ENCODE data around the gene ADAMTSL1. TPM values are rescaled to one million over a fixed set of nuclear protein-coding genes. Genes with fewer than 3 reads are reported as not detected.

Gene ADAMTSL1
- polyA plus RNA-seq, 2 of the 4 experiments (the other 2 are of a cell fraction), result 0.03 TPM; not detected in 1

- Histone ChIP-seq H3K4me2 (no peak overlapping the region), H3K9me3 (no peaks in the 10 kb centered on the region), H3K4me1 (no peaks in the 10 kb centered on the region), H3K4me3 (no peak overlapping the region), H3K27ac (no peak overlapping the region)
- CTCF ChIA-PET, result interaction anchor here (1.5 kb wide), 1 partner anchor 7 kb away, joined by 3 read pairs; no protein-coding TSS in a partner anchor
- TF ChIP-seq JUNB (IDR thresholded peaks at IDR 0.05) (no peak), FOSB (CRISPR knock-in tag; IDR thresholded peaks at IDR 0.05) (no peak), PHF8 (IDR thresholded peaks at IDR 0.05; ENCODE audit: borderline replicate concordance, low read depth) (no peak), MAX (IDR thresholded peaks at IDR 0.05) (no peak), ZC3H11A (IDR thresholded peaks at IDR 0.05) (no peak), RFX5 (IDR thresholded peaks at IDR 0.05) (no peak), HES2 (IDR thresholded peaks at IDR 0.05) (no peak), POLR2AphosphoS2 (conservative IDR thresholded peaks at IDR 0.05; ENCODE audit: low read length) (no peak), EHMT2 (IDR thresholded peaks at IDR 0.05; ENCODE audit: low read depth) (no peak), KDM1A (IDR thresholded peaks at IDR 0.05; ENCODE audit: low read depth) (no peak), HOXA7 (CRISPR knock-in tag; IDR thresholded peaks at IDR 0.05) (no peak)
- TF ChIP-seq, protein P1, sequence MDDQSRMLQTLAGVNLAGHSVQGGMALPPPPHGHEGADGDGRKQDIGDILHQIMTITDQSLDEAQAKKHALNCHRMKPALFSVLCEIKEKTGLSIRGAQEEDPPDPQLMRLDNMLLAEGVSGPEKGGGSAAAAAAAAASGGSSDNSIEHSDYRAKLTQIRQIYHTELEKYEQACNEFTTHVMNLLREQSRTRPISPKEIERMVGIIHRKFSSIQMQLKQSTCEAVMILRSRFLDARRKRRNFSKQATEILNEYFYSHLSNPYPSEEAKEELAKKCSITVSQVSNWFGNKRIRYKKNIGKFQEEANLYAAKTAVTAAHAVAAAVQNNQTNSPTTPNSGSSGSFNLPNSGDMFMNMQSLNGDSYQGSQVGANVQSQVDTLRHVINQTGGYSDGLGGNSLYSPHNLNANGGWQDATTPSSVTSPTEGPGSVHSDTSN (IDR thresholded peaks at IDR 0.05), result no peak
- POLR2A ChIA-PET, result no interaction called here
- ATAC-seq, result no peak
- DNase-seq (ENCODE audit: low read depth in 1 of 2, low spot score in 1 of 2), result no peak
- WGBS (ENCODE audit: missing lambda C conversion rate), result 42% methylated on average over 10 of the region's 10 CpGs
- FAIRE-seq, result no peak
These were observed 247.5 kb downstream of the ADAMTSL1 start for GRCh38 chr9:18721267-18721994.

- FAIRE-seq (no peak), DNase-seq (ENCODE audit: low read depth in 1 of 2, low spot score in 1 of 2) (no peak), ATAC-seq (no peak)
- Histone ChIP-seq H3K9me3 (no peaks in the 10 kb centered on the region), H3K4me3 (no peak overlapping the region), H3K4me1 (no peaks in the 10 kb centered on the region), H3K27ac (no peak overlapping the region), H3K4me2 (no peak overlapping the region)
- POLR2A ChIA-PET, result no interaction called here
- TF ChIP-seq TFCP2L1 (CRISPR knock-in tag; IDR thresholded peaks at IDR 0.05) (no peak), HEYL (CRISPR knock-in tag; IDR thresholded peaks at IDR 0.05) (no peak), NFE2L2 (conservative IDR thresholded peaks at IDR 0.05; ENCODE audit: low read length) (no peak), NPAS2 (CRISPR knock-in tag; IDR thresholded peaks at IDR 0.05; ENCODE audit: borderline replicate concordance) (no peak), NR3C1 (IDR thresholded peaks at IDR 0.05) (no peak), ZSCAN20 (CRISPR knock-in tag; IDR thresholded peaks at IDR 0.05) (no peak), EHF (CRISPR knock-in tag; IDR thresholded peaks at IDR 0.05) (no peak), ATOH8 (CRISPR knock-in tag; IDR thresholded peaks at IDR 0.05; ENCODE audit: low read depth) (no peak), ESRRA (IDR thresholded peaks at IDR 0.05; ENCODE audit: borderline replicate concordance, low read length) (no peak), E2F6 (IDR thresholded peaks at IDR 0.05; ENCODE audit: borderline replicate concordance, low read depth) (no peak)
- CTCF ChIA-PET, result no interaction called here
- WGBS (ENCODE audit: missing lambda C conversion rate), result 28% methylated on average over 2 of the region's 2 CpGs
These were observed 248.0 kb downstream of the ADAMTSL1 start for GRCh38 chr9:18721995-18722310.

DNA sequence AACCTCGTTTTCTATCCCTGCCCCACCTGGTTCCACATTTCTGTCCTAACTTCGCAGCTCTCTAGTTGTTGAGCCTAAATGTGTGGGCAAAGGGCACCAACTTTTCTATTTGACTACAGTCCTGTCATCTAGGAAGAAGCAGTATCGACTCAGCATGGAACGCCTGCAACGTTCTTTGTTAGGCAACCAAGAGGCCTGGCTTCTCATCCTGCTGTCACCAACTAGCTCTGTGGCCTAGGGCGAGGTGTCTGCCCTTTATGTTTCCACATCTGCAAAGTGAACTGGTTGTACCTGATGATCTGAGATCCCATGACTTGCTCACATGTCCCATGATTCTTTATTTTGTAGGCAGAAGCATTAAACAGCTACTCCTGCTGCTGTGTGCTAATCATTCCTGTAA, 248.9 kb downstream of the ADAMTSL1 start:
- WGBS (ENCODE audit: missing lambda C conversion rate), result 29% methylated on average over 6 of the region's 6 CpGs
- Histone ChIP-seq H3K27ac (no peak overlapping the region), H3K4me3 (no peak overlapping the region), H3K4me1 (no peaks in the 10 kb centered on the region), H3K4me2 (no peak overlapping the region), H3K9me3 (no peaks in the 10 kb centered on the region)
- TF ChIP-seq HEYL (CRISPR knock-in tag; IDR thresholded peaks at IDR 0.05) (no peak), HOXA7 (CRISPR knock-in tag; IDR thresholded peaks at IDR 0.05) (no peak), POLR2AphosphoS2 (conservative IDR thresholded peaks at IDR 0.05; ENCODE audit: low read length) (no peak), CHD2 (IDR thresholded peaks at IDR 0.05; ENCODE audit: low read length, partially characterized antibody) (no peak), JUN (IDR thresholded peaks at IDR 0.05) (no peak), MAX (IDR thresholded peaks at IDR 0.05) (no peak), MYC (IDR thresholded peaks at IDR 0.05; ENCODE audit: borderline replicate concordance, low read length) (no peak), SMC3 (IDR thresholded peaks at IDR 0.05) (no peak), FOSB (CRISPR knock-in tag; IDR thresholded peaks at IDR 0.05) (no peak), HOXB5 (CRISPR knock-in tag; IDR thresholded peaks at IDR 0.05) (no peak), MAZ (IDR thresholded peaks at IDR 0.05; ENCODE audit: borderline replicate concordance, low read depth, low read length) (no peak), ESRRA (IDR thresholded peaks at IDR 0.05; ENCODE audit: borderline replicate concordance, low read length) (no peak), BHLHE40 (IDR thresholded peaks at IDR 0.05; ENCODE audit: low read depth, low read length) (no peak), GATA3 (IDR thresholded peaks at IDR 0.05; ENCODE audit: borderline replicate concordance) (no peak), RFX5 (IDR thresholded peaks at IDR 0.05) (no peak)
- TF ChIP-seq, protein P2, sequence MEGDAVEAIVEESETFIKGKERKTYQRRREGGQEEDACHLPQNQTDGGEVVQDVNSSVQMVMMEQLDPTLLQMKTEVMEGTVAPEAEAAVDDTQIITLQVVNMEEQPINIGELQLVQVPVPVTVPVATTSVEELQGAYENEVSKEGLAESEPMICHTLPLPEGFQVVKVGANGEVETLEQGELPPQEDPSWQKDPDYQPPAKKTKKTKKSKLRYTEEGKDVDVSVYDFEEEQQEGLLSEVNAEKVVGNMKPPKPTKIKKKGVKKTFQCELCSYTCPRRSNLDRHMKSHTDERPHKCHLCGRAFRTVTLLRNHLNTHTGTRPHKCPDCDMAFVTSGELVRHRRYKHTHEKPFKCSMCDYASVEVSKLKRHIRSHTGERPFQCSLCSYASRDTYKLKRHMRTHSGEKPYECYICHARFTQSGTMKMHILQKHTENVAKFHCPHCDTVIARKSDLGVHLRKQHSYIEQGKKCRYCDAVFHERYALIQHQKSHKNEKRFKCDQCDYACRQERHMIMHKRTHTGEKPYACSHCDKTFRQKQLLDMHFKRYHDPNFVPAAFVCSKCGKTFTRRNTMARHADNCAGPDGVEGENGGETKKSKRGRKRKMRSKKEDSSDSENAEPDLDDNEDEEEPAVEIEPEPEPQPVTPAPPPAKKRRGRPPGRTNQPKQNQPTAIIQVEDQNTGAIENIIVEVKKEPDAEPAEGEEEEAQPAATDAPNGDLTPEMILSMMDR (IDR thresholded peaks at IDR 0.05), result no peak
- ChIA-PET POLR2A (no interaction called here), CTCF (interaction anchor here (0.9 kb wide), 1 partner anchor 11 kb away, joined by 3 read pairs; no protein-coding TSS in a partner anchor)
- DNase-seq (ENCODE audit: low read depth in 1 of 2, low spot score in 1 of 2), result no peak
- ATAC-seq, result no peak
- FAIRE-seq, result no peak
